HepG2 (cell line): ENCODE measurements around the gene C2orf49. TPM values are rescaled to one million over a fixed set of nuclear protein-coding genes. Genes with fewer than 3 reads are reported as not detected.

Experiments used
- ATF1 ChIP-seq: IDR thresholded peaks from 2 replicates; pipeline ENCODE4 v1.6.1; 2016; ENCODE audit warnings: mild to moderate bottlenecking, control low read depth
- BCL6 ChIP-seq: IDR thresholded peaks from 2 replicates; pipeline ENCODE4 v1.6.1; 2016; ENCODE audit warnings: missing genetic modification reagents, missing compliant biosample characterization
- BRF2 ChIP-seq: sonication (generic); formaldehyde crosslinking; IDR thresholded peaks from 2 replicates; pipeline ENCODE4 v1.8.1; 2022; ENCODE audit warnings: mild to moderate bottlenecking, missing genetic modification reagents
- IRF2 ChIP-seq: IDR thresholded peaks from 2 replicates; pipeline ENCODE4 v1.6.1; 2018; ENCODE audit warnings: missing genetic modification reagents, missing compliant biosample characterization
- JDP2 ChIP-seq: sonication (generic); formaldehyde crosslinking; IDR thresholded peaks from 2 replicates; pipeline ENCODE4 v1.8.1; 2022; ENCODE audit warnings: missing genetic modification reagents, borderline replicate concordance
- MAFK ChIP-seq, 2 experiments: IDR thresholded peaks in 1 of 2; conservative IDR thresholded peaks in 1 of 2; 2 replicates each; pipeline ENCODE4 v1.6.1; 2011; ENCODE audit warnings: improper control_type of control experiment in 2 of 2, low read length in 2 of 2
- MED1 ChIP-seq: sonication (generic); formaldehyde crosslinking; IDR thresholded peaks from 2 replicates; pipeline ENCODE4 v1.4.0; 2020; ENCODE audit warnings: missing genetic modification reagents
- NKX3-1 ChIP-seq: sonication (generic); formaldehyde crosslinking; IDR thresholded peaks from 2 replicates; pipeline ENCODE4 v1.5.0; 2020; ENCODE audit warnings: missing genetic modification reagents
- NR1H2 ChIP-seq: sonication (generic); formaldehyde crosslinking; IDR thresholded peaks from 2 replicates; pipeline ENCODE4 v1.8.1; 2022; ENCODE audit warnings: low read depth, missing genetic modification reagents, borderline replicate concordance
- NR2F2 ChIP-seq: IDR thresholded peaks from 2 replicates; pipeline ENCODE4 v1.6.1; 2012; ENCODE audit warnings: low read depth, inconsistent platforms, borderline replicate concordance
- PRDM15 ChIP-seq: sonication (generic); formaldehyde crosslinking; IDR thresholded peaks from 2 replicates; pipeline ENCODE4 v1.4.0; 2020; ENCODE audit warnings: missing genetic modification reagents
- ZBTB8A ChIP-seq: sonication (generic); formaldehyde crosslinking; IDR thresholded peaks from 2 replicates; pipeline ENCODE4 v1.4.0; 2020; ENCODE audit warnings: mild to moderate bottlenecking, low read depth, missing genetic modification reagents, borderline replicate concordance
- ZC3H4 ChIP-seq: sonication (generic); formaldehyde crosslinking; IDR thresholded peaks from 2 replicates; pipeline ENCODE4 v1.4.0; 2020; ENCODE audit warnings: missing genetic modification reagents, borderline replicate concordance
- ZMAT5 ChIP-seq: sonication (generic); formaldehyde crosslinking; IDR thresholded peaks from 2 replicates; pipeline ENCODE4 v1.5.0; 2020; ENCODE audit warnings: mild to moderate bottlenecking, low read depth, missing genetic modification reagents, borderline replicate concordance
- ZNF615 ChIP-seq: sonication (generic); formaldehyde crosslinking; IDR thresholded peaks from 2 replicates; pipeline ENCODE4 v1.5.0; 2020; ENCODE audit warnings: mild to moderate bottlenecking, missing genetic modification reagents, borderline replicate concordance
- polyA plus RNA-seq, 8 experiments: library from polyadenylated mRNA; depleted of rRNA in 3 of 8; stranded (reverse) in 7 of 8; unstranded in 1 of 8; fragments of >200 nt; fragmentation: Illumina TruSeq in 4 of 8; extraction: Trizol in 4 of 8; gene quantifications; 2 replicates each; pipeline versions ENCODE4 v1.2.1 to v1.2.3, GENCODE V29; 2011 to 2016; ENCODE audit warnings: low read depth in 4 of 8, missing spikeins in 1 of 8, mixed read lengths in 1 of 8; ENCODE audit not compliant: insufficient read depth in 1 of 8
- total RNA-seq, 5 experiments: library from RNA; depleted of rRNA; stranded (reverse); fragments of >200 nt; fragmentation: Illumina TruSeq; extraction: Trizol; gene quantifications; 2 replicates each; pipeline ENCODE4 v1.2.3, GENCODE V29; 2016; ENCODE audit warnings: low read depth in 1 of 5
- TF ChIP-seq, protein P1 (sequence below), 2 experiments: sonication (generic) in 1 of 2; formaldehyde crosslinking in 1 of 2; IDR thresholded peaks; 2 replicates each; pipeline versions ENCODE4 v1.6.1 to v1.9.0; 2014 to 2022; ENCODE audit warnings: antibody characterized with exemption in 1 of 2, borderline replicate concordance in 1 of 2, inconsistent platforms in 1 of 2, low read depth in 1 of 2, missing genetic modification reagents in 1 of 2

C2orf49 gene
- total and polyA plus RNA-seq, 2 of the 13 experiments (the other 11 are each of a cell fraction or from before 2014, with no cell fraction given) = 24.7 to 28.8 TPM

DNA sequence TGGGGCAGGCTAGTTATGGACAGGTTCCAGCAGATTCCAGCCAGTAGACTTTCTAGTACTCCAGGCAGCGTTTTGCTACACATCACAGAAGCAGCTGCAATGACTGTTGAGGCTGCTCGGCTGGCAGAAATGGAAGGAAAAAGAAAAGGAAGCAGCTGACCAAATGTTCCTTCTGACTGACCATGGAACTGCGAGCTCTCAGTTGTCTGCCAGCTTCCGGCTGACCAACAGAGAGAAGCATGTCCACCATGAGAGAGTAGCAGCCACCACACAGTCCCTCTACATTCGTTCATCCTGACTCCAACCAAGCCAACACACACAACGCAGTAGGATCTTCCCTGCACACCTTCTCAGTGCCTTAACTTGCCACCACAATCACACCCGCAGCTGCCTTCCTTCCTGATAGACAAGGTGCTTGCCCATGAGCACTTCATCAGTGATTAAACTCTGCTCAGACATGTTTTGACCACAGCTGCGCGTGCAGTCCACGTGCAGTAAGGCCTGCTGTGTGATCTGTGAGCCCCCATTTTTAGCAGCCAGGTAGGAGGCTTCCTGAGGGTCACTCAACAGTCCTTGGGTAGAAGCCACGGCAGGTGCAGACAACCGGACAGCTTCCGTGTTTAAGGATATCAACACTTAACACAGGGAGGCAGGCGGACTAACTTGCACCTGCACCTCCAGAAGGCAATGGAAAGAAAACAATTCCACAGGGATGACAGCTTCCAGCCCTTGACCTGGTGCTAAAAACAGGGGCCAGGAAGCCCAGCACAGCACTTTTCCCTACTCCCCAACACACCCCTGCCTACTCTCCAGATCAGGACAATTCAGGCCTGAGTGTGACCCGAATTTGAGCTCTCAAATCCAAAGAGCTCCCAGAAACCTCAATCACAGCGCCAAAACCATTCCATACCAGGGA is 8.8 kb upstream of the C2orf49 start (continued):
- TF ChIP-seq PRDM15 (no peak), NR1H2 (CRISPR knock-in tag) (peak; percentile 71; the same call in 1 of the 2 replicates), ATF1 (CRISPR knock-in tag) (no peak), BCL6 (CRISPR knock-in tag) (0 out of 2 replicates have a peak, but pooled peaks have one; percentile 28), MED1 (peak; percentile 70), JDP2 (CRISPR knock-in tag) (no peak), ZNF615 (no peak), BRF2 (CRISPR knock-in tag) (no peak; the same call in 1 of the 2 replicates), NR2F2 (no peak), ZMAT5 (CRISPR knock-in tag) (no peak), IRF2 (peak; percentile 56), MAFK (conservative IDR thresholded peaks at IDR 0.05 in 1 of 2, IDR thresholded peaks at IDR 0.05 in 1 of 2; ENCODE audit: low read length in 2 of 2) (no peak), ZBTB8A (CRISPR knock-in tag) (peak; percentile 90), ZC3H4 (peak; percentile 89; the same call in 1 of the 2 replicates), NKX3-1 (CRISPR knock-in tag) (0 out of 2 replicates have a peak, but pooled peaks have one; percentile 42)
- TF ChIP-seq, protein P1, sequence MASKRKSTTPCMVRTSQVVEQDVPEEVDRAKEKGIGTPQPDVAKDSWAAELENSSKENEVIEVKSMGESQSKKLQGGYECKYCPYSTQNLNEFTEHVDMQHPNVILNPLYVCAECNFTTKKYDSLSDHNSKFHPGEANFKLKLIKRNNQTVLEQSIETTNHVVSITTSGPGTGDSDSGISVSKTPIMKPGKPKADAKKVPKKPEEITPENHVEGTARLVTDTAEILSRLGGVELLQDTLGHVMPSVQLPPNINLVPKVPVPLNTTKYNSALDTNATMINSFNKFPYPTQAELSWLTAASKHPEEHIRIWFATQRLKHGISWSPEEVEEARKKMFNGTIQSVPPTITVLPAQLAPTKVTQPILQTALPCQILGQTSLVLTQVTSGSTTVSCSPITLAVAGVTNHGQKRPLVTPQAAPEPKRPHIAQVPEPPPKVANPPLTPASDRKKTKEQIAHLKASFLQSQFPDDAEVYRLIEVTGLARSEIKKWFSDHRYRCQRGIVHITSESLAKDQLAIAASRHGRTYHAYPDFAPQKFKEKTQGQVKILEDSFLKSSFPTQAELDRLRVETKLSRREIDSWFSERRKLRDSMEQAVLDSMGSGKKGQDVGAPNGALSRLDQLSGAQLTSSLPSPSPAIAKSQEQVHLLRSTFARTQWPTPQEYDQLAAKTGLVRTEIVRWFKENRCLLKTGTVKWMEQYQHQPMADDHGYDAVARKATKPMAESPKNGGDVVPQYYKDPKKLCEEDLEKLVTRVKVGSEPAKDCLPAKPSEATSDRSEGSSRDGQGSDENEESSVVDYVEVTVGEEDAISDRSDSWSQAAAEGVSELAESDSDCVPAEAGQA (IDR thresholded peaks at IDR 0.05; ENCODE audit: low read depth) = 0 out of 2 replicates have a peak, but pooled peaks have one; percentile 12
- TF ChIP-seq, protein P1 (CRISPR knock-in tag; IDR thresholded peaks at IDR 0.05; ENCODE audit: borderline replicate concordance) = no peak
